HG03039 (cell line): Measurements from ENCODE around the gene LRRC47.
"Not testable (repeated sequence)": the region's sequence is repeated elsewhere in the genome, so short reads cannot be mapped to it uniquely, and the experiment has no call there.

Source experiments
- ATAC-seq: cut with Tn5 transposase; IDR thresholded peaks from one replicate; pipeline ENCODE4 v1.9.1; 2021; ENCODE audit warnings: mild to moderate bottlenecking, moderate library complexity; ENCODE audit not compliant: unreplicated experiment

LRRC47 gene

GRCh38 chr1:3816331-3817137, 20.2 kb upstream of the LRRC47 start:
- no peak for ATAC-seq

GRCh38 chr1:3814771-3815561, 18.7 kb upstream of the LRRC47 start:
- no peak for ATAC-seq

GRCh38 chr1:3814065-3814464, 17.8 kb upstream of the LRRC47 start:
- ATAC-seq, result no peak

DNA sequence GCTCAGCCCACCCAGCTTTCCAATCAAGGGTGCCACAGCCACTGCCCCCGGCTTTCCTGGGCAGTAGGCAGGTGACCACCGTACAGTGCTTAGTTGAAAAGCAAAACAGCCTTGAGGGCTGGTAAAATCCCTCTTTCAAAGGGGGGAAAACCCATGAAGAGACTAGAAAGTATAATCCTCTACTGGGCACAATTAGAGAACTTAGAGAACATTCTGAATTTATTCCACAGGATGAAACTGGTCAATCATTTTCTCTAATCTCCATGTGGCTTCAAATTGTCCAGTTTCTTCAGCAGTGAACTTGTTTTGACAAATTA, 15.3 kb upstream of the LRRC47 start:
- ATAC-seq, result no peak

DNA sequence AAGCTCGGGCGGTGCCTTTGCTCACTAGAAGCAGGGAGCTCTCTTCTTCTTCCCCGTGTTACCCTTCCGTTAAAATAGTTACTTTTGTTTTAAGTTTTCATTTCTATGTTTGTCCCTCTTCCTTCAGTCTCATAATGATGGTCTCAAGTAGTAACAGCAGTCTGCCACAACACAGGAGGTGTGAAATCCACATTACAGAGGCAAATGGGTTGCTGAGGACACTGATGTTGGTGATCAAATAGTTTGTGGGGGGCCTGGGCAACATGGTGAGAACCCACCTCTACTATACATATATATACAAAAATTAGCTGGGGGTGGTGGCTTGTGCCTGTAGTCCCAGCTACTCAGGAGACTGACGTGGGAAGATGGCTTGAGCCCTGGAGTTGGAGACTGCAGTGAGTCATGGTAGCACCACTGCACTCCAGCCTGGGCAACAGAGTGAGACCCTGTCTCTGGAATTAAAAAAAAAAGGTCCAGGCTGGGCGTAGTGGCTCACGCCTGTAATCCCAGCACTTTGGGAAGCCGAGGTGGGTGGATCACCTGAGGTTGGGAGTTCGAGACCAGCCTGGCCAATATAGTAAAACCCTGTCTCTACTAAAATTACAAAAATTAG, 14.0 kb upstream of the LRRC47 start:
- not testable (repeated sequence) for ATAC-seq

- no peak for ATAC-seq
Measured at GRCh38 chr1:3809680-3810079, 13.4 kb upstream of the LRRC47 start.

DNA sequence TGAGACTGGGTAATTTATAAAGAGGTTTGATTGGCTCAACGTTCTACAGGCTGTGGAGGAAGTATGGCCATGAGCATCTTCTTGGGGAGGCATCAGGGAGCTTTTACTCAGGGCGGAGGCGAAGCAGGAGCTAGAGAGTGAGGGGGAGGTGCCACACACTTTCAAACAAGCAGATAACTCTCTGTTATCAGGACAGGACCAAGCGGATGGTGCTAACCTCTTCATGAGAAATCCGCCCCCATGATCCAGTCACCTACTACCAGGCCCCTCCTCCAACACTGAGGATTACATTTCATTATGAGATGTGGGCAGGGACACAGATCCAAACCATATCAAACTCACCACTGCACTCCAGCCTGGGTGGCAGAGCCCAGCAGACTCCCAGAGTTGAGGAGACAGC, 11.5 kb upstream of the LRRC47 start:
- no peak for ATAC-seq

DNA sequence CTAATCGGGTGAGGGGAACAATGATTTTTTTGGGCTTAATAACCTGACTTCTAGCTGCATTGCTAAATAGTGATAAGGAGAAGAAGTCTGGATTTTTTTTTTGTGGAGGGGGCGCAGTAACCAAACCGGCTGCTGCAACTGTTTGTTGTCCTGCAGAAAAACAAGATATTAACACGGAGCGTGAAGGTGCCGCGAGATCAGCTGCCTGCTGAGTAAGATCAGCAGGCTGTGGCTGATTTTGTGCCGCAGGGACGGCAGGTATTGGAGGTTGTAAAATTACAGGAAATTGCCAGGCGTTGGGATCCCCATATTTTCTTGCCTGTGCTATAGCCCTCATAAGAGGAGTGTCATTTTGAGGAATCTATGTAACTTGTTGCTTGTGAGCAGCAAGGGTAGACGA, 8.7 kb upstream of the LRRC47 start:
- ATAC-seq, result no peak

DNA sequence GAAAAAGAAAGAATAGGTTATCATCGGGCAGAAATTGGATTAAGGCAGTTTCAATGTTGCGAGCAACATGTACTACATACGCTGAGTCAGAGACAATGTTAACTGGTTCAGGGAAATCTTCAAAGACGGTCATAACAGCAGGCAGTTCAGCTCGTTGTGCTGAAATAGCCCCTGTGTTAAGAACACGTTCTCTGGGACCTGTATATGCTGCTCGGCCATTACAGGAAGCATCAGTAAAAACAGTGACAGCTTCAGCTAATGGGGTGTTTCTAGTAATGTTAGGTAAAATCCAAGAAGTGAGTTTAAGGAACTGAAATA, 8.3 kb upstream of the LRRC47 start:
- not testable (repeated sequence) for ATAC-seq

DNA sequence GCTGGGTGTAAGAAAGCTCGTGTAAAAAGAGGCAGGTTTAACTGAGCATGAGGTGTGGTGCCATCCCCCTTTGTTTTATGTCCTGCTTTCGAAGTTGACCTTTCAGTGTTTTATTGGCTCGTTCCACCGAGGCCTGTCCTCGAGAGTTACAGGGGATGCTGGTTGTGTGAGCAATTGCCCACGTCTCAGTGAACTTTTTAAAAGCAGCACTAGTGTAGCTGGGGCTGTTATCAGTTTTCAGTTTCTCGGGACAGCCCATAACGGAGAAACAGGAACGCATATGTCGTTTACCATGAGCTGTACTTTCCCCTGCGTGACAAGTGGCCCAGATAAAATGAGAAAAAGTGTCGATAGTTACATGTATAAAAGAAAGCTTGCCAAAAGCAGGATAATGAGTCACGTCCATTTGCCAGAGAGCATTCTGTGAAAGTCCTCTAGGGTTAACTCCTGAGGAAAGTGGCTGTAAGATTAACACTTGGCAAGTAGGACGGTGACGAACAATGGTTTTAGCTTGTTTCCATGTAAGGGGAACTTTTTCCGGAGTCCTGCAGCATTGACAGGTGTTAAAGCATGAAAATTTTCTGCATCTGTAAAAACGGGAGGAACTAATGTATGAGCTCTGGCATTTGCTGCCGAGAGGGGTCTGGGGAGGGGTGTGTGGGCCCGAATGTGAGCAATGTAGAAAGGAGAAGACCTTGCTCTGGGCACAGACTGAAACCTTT, 7.8 kb upstream of the LRRC47 start:
- no peak for ATAC-seq

DNA sequence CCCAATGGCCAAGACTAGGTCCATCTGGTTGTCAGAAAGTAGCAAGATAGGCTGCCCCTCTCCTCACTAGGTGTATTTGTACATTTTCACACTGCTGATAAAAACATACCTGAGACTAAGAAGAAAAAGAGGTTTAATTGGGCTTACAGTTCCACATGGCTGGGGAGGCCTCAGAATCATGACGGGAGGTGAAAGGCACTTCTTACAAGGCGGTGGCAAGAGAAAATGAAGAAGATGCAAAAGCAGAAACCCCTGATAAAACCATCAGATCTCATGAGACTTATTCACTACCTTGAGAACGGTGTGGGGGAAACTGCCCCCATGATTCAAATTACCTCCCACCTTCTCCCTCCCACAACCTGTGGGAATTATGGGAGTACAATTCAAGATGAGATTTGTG, 4.5 kb upstream of the LRRC47 start:
- not testable (repeated sequence) for ATAC-seq

GRCh38 chr1:3799976-3800685, 3.8 kb upstream of the LRRC47 start:
- ATAC-seq, result no peak

DNA sequence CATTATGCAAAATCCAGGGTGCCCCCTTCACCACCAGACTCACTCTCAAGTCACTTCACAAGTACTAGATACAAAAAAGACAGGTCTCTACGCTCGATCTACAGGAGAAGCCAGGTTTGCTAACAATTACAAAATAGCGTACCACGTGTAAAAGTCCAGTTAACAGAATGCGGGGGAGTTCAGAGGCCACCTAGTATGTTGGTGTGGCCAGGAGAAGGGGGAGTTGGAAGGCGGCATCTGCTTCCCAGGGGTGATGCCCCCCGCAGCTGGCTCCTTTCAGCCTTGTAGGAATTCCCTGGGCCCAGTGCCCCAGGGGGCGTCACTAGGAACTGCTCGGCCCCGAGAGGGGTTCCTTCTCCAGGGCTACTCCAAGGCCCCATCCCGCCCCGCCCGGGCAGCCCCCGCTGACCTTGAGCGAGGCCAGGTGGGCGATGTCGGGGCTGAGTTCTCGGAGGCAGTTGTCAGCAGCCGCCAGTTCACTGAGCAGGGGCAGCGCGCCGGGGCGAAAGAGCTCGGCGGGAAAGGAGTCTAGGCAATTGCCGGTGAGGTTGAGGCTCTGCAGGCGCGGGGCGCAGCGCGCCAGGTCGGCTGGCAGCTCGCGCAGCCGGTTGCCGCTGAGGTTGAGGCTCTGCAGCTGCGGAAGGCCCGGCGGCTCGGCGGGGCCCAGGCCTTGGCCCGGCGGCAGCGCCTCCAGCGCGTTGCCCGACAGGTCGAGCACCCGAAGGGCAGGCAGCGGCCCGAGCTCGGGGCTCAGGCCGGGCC, 664 bp downstream of the LRRC47 start:
- no peak for ATAC-seq

GRCh38 chr1:3790952-3791351, 5.3 kb downstream of the LRRC47 start:
- ATAC-seq, result no peak

- no peak for ATAC-seq
Measured at GRCh38 chr1:3790500-3790923, 5.8 kb downstream of the LRRC47 start.

GRCh38 chr1:3789421-3790300, 6.6 kb downstream of the LRRC47 start:
- ATAC-seq, result no peak

DNA sequence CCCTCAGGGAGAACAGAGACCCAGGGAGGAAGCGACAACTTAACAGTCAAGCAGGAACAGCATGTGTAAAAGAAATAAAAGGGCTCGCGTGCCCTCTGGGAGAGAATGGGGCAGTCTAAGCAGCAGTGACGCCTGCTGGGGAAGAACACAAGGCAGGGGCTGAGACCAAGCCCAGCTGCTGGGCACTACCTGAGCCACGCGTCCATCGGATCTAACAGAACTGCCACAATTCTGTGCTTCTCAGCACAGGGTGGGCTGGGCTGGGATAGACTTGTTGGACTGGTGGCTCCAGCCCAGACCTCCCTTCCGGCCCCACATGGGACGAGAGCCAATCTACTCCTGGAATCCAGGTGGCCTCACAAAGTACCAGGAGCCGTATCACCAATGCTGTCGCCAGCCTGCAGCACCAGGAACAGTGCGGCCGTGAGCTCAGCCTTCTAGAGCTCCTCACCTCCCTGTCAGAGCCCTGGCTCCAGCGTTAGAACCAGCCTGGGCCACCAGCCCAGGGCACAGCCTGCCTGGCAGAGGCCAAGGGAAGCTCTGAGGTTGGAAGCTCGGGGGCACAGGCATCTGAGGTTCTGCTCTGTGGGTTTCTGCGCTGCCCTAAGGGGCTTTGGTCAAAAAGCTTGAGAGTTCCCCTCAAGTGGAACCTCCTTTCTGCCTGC, 7.4 kb downstream of the LRRC47 start:
- no peak for ATAC-seq

DNA sequence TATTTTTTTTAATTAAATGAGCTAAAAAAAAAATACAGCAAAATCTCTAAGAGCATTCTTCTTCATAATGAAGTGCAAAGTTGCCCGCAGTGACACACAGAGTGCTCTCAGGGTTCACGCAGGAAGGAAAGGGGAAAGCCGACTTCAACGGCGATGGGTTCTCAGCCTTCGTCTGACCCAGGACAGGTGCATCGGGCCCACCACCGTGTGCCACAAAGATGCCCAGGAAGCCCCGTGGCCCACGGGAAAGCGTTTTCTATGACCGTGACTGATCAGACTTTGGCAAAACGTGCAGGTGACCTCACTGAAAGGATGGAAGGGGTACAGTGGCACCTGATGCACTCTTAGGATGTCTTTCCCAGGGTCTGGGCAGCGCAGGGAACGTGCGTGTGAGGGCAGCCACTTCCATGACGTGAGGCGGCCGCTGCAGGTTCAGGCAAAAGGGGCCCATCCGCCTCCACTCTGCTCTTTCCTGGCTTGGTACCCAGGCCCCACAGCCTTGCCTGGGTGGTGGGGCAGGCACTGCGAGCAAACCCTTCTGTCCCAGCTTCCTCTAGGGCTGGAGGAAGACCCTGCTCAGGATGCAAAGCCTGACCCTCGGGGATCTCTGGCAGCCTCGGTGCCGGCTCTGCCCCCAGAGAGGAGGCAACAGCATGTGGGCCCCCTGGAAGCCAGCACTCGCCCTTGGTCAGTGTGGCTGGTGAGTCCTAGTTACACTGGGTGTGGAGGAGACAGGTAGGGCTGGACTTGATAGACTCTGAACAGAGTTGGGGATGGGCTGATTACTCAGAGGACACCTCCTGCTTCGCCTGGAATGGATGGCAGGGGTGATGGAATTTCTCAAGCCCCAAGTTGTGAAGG, 8.3 kb downstream of the LRRC47 start:
- no peak for ATAC-seq
